ENCODE results near the gene SH3GL2.

The SH3GL2 gene

DNA sequence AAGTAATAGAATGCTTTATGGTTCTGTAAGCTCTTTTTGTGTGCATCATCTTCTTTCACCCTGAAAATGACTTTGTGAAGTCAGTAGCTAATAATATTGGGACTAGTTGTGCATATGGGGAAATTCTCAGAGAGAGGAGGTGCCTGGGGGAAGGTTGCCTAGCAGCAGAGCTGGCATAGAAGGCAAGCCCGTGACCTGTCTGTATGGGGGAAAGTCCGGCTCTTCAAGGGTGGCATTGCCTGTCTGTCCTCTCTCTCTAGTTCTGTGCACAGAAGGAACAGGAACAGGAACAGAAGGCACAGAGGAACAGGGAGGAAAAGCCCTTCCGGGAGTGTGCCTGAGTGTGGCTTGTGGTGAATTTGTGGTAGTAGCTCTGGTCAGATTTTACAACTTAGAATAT, 33.1 kb downstream of the SH3GL2 start:
- DNase-seq = no peak

DNA sequence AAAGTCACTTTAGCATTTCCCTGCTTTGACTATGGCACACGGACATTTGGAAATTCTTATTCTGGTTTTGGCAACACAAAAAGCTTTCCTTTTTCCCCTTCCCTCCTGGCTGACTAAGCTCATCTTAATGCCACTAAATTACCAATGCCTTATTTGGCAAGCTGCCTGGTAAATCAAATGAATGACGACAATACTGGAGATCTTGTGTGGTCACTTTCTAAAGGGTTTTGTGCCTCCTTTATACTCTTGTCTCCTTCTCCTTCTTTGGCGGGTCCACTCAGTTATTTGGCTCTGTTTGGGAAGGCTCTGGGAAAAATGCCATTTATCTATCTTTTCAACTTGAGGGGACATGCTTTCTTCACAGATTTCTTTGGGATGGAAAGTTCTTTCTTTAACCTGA, 34.9 kb downstream of the SH3GL2 start:
- DNase-seq = no peak

DNA sequence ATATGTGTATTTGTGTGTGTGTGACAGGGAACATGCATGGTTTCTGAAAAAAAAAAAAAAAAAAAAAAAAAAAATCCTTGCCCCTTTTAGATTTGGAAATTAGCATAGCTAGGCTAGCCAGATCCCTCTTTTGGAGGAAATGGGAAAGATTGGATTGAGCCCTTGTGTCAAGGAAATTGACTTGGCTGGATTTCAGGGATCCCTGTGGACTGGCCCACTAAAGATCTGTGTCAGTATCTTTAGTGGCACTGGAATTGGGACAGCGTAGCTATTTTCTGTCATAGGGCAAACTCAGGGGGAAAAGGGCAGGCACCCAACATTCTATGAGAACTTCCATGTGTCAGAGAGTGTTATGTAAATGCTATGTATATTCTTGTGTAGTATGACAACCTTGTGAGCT, 35.4 kb downstream of the SH3GL2 start:
- DNase-seq = no peak

DNA sequence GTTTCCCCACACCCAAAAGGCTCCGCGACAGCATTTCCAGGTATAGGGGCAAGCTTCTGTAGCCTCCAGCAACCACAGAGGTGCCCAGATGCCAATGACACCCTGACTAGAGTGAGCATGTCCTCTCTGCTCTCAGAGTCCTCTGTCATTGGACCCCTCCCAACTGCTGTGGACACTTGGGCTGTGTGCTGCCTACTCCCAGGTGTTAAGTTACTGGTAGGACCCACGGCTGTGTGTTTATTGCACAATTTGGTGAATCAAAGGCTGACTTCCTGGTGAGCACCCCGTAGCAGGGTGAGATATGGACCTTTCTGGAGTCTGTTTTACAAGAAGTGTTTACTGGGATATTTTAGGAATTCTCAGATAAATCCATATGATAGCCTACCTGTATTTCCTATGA, 36.0 kb downstream of the SH3GL2 start:
- DNase-seq = no peak

DNA sequence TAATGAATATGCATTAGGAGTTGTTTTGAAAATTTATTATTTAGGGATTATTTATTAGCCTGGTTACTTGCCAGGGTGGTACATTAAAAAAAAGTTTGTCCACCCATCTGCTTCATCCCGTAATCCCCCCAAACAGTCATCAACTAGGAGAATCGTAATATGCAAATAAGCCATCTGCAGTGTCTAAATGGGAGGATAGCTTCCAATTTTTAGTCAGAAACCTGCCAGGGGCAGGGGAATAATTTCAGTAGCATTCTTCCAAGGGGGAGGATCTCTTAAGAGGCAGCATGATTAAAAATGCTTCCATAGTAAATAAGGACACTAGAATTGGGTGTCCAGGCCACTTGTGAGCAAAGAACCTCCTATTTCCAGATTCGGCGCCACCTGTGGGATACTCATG, 43.3 kb downstream of the SH3GL2 start:
- DNase-seq = peak; percentile 12

DNA sequence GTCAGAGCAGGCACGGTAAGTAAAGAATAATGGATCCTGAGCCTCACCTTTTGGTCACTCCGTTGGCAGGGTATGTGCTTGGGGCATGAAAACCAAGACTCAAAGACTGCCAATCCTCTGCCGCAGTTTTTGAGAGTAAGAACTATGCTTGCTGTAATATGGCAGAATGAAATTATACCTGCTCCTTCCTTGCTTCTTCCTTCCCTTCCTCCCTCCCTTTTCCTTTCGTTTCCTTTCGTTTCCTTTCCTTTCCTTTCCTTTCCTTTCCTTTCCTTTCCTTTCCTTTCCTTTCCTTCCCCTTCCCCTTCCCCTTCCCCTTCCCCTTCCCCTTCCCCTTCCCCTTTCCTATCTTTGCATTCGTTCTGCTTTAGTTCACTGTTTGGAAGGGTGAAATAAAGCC, 43.9 kb downstream of the SH3GL2 start:
- DNase-seq = no peak

DNA sequence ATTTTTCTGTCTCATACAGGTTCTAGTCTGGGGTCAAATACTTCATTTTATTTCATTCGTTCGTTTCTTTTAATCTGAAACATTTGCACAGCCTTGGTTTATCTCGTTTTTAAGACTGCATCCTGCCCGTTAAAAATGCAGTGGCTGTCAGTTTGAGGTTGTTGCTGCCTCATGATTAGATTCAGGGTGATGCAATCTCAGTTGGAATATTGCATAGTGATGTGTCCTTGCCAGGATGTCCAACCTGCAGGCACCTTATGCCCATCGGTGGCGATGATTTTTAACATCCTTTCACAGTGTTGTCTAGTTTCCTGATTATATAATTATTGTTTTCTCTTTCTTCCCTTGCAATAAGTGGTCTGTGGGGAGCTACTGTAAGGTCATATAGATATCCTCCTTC, 45.1 kb downstream of the SH3GL2 start:
- no peak for DNase-seq

DNA sequence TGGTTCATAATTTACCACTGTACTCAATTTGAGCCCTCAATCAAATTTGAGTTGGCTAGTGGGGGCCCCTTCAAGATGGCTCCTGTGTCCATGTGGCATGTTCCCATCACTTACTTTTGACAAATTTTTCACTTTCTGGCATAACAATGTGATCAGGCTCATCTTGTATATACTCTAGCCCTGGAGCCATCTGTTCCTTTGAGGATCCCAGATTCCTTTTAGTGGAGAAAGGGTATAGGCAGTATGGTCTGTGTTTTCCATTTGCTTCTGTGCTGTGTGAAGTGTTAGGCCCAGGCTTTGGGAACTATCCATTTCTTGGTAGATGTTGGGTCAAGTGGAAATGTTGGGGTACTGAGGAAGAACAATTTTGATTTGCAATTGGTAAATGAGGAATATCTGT, 45.7 kb downstream of the SH3GL2 start:
- DNase-seq = peak; percentile 48

DNA sequence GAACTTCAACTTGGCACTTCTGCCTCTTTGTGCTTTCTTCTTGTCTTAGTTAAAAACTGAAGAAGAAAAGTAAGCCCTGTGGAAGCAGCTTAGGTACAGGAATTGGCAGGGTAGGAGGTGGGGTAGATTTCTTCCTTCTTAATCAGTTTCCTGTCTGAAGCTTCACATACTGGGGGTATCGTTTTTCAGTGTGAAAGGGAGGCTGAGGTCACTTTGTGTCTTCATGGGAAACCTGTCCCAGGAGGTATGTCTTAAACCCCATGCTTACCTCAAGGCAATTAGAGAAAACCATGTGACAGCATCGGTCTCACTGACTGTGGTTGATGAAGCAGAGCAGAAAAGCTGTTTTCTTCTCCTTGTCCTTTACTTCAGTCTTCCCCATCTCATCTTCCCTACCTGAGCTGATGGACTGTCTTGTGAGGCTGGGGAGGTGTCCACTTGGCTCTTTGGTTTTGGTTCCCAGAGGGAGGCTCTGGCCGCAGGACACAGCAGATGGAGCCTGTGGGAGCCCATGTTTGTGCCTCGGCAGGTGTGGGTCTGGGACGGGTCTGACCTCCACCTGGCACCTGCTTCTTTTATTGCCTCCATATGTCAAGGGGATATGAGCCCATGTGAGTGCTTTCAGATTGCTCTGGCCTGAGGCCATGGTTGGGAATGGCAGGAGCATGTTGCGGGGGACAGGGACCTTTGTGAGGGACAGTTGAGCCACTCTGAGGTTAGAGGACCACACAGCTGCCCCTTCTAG, 47.0 kb downstream of the SH3GL2 start:
- DNase-seq = peak; percentile 44

DNA sequence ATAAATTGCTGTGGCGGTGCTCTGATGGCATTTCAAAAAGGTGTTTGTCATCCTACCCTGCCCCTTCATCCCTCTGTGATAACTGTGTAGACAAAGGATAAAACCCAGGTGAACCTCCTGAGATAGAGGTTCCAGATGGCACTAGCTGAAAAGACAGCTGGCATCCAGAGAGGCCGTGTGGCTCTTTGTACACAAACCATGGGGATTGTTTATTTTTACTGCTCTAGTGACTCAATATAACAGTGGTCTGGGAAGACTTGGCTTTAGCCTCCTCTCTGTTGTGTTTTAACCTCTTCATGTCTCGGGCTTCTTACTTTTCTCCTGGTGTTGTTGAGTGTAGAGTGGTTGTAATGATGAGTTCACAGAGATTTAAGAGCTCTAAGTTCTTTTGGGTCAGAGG, 48.8 kb downstream of the SH3GL2 start:
- DNase-seq = peak; percentile 87

DNA sequence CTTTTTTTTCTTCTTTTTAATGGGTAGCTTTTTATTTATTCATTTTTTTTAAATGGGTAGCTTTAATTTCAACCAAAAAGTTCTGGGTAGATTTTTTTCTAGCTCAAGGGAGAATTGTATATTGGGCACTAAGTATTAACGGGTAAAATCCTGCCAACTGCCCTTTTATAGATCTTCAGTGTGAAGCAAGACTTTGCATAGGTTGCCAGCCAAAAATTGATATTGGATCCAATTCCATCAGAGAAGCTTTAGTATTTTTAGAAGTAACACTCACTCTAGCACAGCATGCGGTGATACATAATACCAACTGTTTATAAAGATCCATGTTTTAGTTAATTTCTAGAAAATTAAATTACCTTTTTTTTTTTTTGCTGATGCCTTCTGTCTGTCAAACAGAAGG, 49.8 kb downstream of the SH3GL2 start:
- no peak for DNase-seq

DNA sequence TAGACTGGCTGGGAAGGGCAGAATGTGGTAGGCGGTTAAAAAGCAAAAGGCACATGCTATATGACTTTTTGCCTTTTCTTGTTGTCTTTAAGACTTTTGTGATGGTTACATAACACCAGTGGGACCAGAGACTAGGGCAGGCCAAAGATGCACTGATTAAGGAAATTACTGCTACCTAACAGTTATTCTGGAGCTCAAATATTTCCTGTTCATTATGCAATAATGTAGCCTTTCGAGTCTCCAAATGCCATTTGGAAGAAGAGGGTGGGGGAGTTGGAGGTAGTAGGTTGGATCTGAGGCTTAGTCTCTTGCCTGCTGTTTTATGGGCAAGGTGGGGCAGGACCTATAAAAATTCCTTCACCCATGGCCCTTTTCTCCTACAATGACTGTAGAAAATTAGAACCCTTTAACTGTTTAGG, 51.7 kb downstream of the SH3GL2 start:
- DNase-seq = no peak

DNA sequence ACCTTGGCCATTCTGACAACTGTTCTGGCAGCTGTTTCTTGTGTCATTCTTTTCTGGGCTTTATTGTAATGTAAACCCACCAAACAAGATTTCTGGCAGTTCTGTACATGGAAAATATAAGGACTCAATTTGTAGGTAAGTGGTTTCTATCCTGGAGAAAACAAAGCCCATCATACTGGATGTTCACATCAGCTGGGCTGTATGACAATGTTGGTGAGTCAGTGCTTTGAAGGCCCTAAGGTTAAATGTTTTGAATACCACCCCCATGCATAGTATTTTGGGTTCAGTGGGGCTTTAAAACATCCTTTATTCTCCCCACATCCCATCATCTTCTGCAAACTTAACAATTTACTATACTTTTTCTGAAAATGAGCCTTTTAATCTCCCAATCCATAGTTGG, 52.5 kb downstream of the SH3GL2 start:
- DNase-seq = no peak

DNA sequence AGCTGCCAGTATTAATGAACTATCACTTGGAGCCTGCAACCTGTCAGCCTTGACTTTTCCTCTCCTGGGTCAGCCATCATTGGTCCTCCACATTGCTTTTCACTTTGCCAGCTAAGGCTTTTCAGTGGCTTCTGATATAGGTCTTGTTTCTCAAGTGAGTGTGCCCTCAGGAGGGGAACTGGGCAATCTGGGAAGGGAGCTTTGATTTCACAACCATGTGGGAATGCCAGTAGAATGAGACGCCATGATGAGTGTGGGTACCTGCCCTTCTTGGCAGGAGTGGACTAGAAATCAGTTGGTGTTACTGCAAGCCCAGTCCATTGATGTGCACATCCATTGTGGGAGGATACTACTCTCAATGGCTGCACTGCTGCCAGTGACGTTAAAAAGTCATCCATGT, 54.1 kb downstream of the SH3GL2 start:
- DNase-seq = no peak

DNA sequence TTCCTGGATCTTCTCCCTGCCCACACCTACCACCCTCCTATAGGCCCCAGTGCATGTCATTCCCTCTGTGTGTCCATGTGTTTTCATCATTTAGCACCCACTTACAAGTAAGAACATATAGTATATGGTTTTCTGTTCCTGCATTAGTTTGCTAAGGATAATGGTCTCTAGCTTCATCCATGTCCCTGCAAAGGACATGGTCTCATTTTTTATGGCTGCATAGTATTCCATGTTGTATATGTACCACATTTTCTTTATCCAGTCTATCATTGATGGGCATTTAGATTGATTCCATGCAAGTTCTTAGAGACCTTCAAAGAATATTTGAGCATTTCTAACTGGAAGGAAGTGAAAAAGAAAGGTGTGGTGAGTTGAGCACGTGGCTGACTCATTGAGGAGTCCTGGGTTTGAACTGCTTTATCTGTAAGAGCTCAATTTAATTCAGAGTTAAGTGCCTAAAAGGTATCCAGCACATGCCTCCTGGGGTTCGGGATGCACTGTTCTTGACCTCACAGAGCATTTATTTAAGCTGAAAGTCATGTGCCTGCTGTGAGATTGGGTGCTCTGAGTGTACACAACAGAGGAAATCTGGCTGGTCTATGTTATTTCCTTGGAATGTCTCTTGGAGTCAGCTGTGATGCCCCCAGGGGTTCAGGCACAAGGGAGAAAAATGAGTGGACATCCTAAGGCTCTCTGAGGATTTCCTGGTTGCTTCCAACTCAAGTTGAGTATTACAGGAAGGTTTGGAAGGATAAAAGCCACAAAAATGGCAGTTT, 56.4 kb downstream of the SH3GL2 start:
- DNase-seq = no peak

DNA sequence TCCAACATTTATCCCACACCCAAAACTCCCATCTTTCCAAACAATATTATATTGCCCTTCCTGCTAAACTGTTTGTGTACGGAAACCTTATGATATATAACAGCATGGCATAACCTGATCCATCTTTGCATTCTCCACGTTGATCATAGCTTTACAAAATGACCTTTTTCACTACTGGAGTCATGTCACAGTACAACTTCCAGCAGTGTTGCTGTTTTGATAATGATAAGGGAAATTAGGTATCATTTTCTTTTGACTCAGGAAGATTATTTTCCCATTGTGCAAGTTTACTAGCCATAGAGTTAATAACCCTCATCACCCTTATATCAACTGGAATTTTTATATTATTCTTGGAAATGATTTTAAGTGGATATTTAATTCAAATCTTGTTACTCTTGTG, 57.5 kb downstream of the SH3GL2 start:
- no peak for DNase-seq

DNA sequence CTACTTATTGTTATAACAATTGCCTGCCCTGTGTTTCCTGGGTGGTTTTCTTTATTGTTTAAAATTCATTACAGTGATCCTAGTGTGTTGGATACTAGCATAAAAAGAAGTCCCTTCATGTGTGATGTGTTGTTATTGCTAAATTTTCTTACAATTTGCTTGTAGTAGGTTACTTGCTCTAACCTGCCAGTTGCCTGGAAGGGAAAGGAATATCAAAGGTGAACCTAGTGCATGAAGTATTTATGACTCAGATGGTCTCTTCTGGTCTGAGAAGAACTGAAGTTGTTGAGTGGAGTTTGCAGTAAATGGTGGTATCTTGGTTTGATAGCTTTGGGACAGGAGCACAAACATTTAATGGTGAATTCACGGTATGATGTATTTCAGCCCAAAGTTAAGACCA, 58.0 kb downstream of the SH3GL2 start:
- no peak for DNase-seq

DNA sequence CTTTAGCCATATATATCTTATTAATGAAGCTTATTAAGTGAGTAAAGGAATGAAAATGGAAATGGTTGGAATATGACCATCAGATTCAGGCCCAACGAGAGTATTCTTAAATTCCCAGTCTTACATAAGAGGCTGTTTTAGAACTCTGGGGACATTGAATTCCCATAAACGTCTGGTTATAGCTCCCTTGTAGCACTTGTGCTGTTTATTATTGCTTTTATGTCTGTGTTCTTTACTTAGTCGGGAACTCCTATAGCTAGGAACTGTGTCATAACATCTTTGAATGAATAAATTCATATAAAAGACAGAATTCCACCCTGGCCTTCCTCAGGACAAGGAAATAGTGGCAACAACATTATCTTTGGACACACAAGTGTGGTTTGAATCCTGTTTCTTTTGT, 58.4 kb downstream of the SH3GL2 start:
- no peak for DNase-seq

DNA sequence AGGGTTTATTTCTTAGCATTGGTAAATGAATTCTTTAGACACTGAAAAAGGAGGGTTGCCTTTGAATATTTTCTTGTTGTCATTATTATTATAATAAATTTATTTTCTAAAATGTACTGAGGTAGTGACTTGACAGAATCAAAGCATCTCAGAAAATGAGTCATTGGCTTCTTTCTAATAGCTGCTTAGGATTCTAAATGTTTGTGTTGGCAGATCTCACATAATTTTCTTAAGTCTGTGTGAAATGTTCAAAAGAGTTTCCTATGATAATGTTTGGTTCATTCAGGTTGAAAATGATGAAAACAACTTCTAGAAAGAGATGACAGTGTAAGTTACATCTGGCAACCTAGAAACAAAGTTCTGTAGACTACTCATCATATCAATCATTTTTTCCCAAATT, 69.7 kb downstream of the SH3GL2 start:
- no peak for DNase-seq

DNA sequence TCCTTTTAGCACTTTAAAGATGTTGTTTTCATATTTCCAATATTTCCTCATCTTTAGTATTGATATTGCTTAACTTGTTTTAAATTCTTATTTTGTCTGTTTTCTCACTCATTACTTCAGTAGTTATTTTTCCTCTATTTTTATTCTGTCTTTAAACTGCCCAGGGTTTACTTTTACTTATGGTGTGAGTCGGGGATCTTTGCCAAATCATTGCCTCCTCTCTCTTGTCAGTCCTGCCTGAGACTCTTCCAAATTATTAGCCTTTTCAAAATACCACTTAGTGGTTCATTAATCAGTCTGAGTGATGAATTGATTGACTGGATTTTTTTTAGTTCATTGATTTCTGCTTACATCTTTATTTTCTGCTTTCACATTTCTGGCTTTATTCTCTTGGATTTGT, 72.9 kb downstream of the SH3GL2 start:
- DNase-seq = no peak

DNA sequence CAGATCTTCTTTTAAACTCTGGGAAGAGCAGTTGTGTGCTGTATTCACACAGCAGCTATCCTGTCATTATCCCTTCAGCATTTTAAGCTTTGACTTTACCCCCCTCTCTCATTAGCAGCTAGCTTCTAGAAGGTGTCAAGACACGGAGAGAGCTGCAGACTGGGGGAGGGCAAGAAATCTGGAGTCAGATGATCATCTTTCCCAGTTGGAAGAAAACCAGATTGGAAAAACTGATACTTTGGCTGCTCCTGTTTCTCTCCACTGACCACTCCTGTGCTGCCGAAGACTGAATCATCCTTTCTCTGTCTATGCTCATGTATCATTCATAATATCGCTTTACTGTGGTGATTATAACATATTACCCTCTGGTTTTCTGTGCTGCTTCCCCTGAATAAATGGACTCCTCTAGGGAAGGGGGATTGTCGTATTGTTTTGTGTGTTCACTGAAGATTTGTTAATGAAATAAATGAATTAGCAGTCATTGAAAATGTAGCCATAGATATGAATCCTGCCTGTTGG, 75.1 kb downstream of the SH3GL2 start:
- DNase-seq = no peak

DNA sequence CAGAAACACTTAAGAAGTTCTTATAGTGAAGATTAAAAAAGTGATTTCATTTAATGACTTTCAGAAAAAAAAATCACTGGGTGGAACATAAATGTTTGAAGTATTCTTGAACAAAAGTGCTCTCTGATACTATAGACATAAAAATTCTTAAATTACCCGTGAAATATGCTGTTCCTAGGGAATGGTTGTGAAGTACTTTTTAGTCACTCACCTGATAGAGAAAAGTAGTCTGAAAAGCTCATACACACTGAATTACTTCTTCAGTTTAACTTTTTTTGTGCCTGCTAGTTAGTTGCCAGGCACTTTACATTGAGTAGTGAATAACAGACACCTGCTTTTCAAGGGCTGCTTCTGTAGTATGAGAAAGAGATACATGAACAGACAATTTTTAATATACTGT, 78.0 kb downstream of the SH3GL2 start:
- no peak for DNase-seq

DNA sequence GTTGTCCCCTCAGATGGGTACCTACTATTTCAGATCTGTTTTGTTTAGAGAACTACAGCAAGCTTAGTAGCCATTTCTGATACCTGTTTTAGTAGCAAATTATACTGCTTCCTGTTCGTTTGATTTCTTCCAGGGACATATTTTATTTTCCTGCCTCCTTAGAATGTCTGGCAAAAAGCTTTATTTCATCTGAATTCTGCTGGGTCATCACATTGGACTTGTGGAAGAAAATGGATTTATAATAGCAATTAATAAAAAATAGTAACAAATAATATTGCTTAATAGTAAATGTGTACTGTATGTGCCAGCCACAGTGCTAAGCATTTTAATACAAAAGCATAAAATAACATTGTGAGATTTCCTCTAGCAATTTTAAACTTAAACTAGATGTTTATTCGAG, 79.4 kb downstream of the SH3GL2 start:
- DNase-seq = no peak

DNA sequence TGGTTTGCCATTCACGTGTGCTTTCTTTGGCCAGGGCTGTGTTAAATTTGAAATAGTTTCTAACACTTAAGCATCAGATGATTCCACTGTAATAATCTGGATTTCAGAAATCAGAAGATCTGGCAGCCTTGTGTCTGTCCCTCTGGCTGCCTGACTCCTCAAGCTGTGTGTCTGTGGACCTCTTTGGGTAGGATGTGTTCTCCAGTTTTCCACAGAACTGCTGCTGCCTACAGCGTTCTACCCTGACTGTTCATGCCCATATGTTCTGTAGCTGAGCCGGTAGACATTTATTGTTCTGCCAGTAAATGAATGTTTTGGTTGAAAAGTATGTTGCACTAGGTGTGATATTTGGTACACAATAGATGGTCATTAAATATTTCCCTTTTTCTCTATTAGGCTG, 81.3 kb downstream of the SH3GL2 start:
- DNase-seq = no peak

DNA sequence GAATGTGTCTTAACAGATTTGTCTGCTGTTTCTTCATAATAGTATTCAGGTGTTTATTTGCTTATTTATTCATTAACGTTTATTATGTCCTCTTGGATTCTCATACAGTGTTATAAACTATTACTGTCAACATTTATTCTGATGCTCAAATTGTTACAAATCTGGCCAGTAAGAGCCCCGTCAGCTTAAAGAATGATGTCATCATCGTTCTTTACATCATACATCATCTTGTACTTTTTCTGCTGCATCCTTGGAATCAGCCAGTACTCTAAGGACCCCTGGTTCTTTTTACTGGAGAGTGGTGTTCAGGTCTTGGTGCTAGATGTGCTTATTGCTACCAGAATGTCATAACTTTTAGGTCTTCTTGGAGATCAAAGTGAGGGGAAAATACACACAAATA, 86.6 kb downstream of the SH3GL2 start:
- DNase-seq = no peak

Data from NCI-H2171 treated with DMSO at 0.1 percent for 48 hours (cell line).